Esophagus muscularis mucosa (tissue), 3 donors: ENCODE measurements around the gene CFAP221.

Experiments
- CTCF ChIP-seq, 3 experiments: fragments of 200-600 bp in 2 of 3; fragments of 450-650 bp in 1 of 3; sonication (generic) in 2 of 3; IDR thresholded peaks; one replicate each; pipeline ENCODE4 v1.5.1; 2017 to 2019; ENCODE audit warnings: antibody characterized with exemption in 3 of 3, mild to moderate bottlenecking in 2 of 3, moderate library complexity in 1 of 3
- POLR2A ChIP-seq: fragments of 450-650 bp; IDR thresholded peaks from one replicate; pipeline ENCODE4 v1.6.1; 2017; ENCODE audit warnings: antibody characterized with exemption, moderate library complexity, mild to moderate bottlenecking, low read depth

GRCh38 chr2:119672161-119672862, 128.1 kb downstream of the CFAP221 start:
- TF ChIP-seq POLR2A: no peak
- TF ChIP-seq CTCF (IDR thresholded peaks at IDR 0.05): no peak
